Thyroid gland (tissue), 4 donors: ENCODE measurements around the gene DYNC1I1.

Experiments
- POLR2A ChIP-seq, 2 donors: fragments of 450-650 bp; IDR thresholded peaks; one replicate each; pipeline ENCODE4 v1.6.1; 2017; ENCODE audit warnings: antibody characterized with exemption in 2 of 2, mild to moderate bottlenecking in 2 of 2, moderate library complexity in 1 of 2
- TF ChIP-seq, protein P1 (sequence below), 6 experiments: fragments of 200-600 bp in 3 of 6; fragments of 450-650 bp in 3 of 6; sonication (generic) in 3 of 6; IDR thresholded peaks; one replicate each; pipeline ENCODE4 v1.5.1; 2016 to 2019; ENCODE audit warnings: antibody characterized with exemption in 6 of 6, mild to moderate bottlenecking in 2 of 6, inconsistent platforms in 1 of 6, moderate library complexity in 1 of 6

DNA sequence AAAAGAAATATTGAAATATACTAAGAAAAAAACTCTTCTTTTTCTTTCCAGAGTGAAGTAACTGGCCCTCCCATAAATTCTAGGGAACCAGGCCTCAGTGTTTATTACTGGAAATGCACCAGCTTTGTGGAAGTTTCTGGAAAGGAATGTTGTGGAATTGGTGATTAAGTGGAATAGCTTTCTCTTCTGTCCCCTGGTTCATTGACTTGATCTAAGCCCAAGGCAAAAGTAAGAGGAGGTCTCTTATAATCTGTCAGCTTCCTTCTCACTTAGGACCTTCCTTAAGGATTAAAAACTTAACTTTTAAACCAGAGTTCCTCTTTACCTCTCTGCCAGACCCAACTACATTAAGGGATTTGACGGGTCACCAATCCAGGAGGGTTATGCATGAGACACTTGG lies 283.4 kb downstream of the DYNC1I1 start:
- TF ChIP-seq, protein P1, sequence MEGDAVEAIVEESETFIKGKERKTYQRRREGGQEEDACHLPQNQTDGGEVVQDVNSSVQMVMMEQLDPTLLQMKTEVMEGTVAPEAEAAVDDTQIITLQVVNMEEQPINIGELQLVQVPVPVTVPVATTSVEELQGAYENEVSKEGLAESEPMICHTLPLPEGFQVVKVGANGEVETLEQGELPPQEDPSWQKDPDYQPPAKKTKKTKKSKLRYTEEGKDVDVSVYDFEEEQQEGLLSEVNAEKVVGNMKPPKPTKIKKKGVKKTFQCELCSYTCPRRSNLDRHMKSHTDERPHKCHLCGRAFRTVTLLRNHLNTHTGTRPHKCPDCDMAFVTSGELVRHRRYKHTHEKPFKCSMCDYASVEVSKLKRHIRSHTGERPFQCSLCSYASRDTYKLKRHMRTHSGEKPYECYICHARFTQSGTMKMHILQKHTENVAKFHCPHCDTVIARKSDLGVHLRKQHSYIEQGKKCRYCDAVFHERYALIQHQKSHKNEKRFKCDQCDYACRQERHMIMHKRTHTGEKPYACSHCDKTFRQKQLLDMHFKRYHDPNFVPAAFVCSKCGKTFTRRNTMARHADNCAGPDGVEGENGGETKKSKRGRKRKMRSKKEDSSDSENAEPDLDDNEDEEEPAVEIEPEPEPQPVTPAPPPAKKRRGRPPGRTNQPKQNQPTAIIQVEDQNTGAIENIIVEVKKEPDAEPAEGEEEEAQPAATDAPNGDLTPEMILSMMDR (IDR thresholded peaks at IDR 0.05): no peak
- no peak for TF ChIP-seq POLR2A (IDR thresholded peaks at IDR 0.05)
